GM12878 (cell line): Measurements from ENCODE around the gene FUT8. TPM values are rescaled to one million over a fixed set of nuclear protein-coding genes. Genes with fewer than 3 reads are reported as not detected.

ENCODE experiments used
- ATAC-seq: fragments of 200-7000 bp; cut with Tn5 transposase; 3 replicates; pipeline ENCODE4 v1.9.1; 2020; ENCODE audit warnings: mild to moderate bottlenecking, moderate library complexity
- BruUV-seq: library from RNA; stranded (reverse); fragments of 400-500 nt; replicated peaks from 2 replicates; lab custom pipeline; 2021; lab: Mats Ljungman, UMichigan
- CTCF ChIA-PET: fragments of 300-600 bp; sonication (Branson Sonifier 250); formaldehyde crosslinking; extraction: SDS; loops from one replicate; lab custom pipeline; 2021; ENCODE audit warnings: inconsistent platforms; lab: Yijun Ruan, JAX
- POLR2A ChIA-PET: fragments of 350-600 bp; formaldehyde crosslinking; extraction: SDS; loops from one replicate; lab custom pipeline; 2021; ENCODE audit warnings: inconsistent platforms; lab: Charles Lee
- RAD21 ChIA-PET: fragments of 300-600 bp; sonication (Branson Sonifier 250); formaldehyde crosslinking; loops from one replicate; lab custom pipeline; 2023; ENCODE audit warnings: antibody characterized with exemption; ENCODE audit not compliant: unreplicated experiment; lab: Charles Lee
- SMC1A ChIA-PET: fragments of 300-600 bp; sonication (Branson Sonifier 250); formaldehyde crosslinking; loops from one replicate; lab custom pipeline; 2023; ENCODE audit not compliant: unreplicated experiment, uncharacterized antibody; lab: Charles Lee
- DNase-seq: peaks from one replicate; pipeline ENCODE4 v3.0.0-alpha.2; 2011; ENCODE audit warnings: low read depth, low spot score
- FAIRE-seq: peaks from 3 replicates; lab custom pipeline; 2011; peaks lifted over from hg19 to GRCh38; lab: Jason Lieb, UNC
- H2AFZ ChIP-seq: 2 replicates; pipeline ENCODE4 v1.6.0; 2011; ENCODE audit warnings: low read depth, low read length, control low read depth; ENCODE audit not compliant: control insufficient read depth
- H3K27ac ChIP-seq: 2 replicates; pipeline ENCODE4 v1.5.1; 2011; ENCODE audit warnings: control low read depth; ENCODE audit not compliant: control insufficient read depth, insufficient read depth
- H3K27me3 ChIP-seq, 2 experiments: replicated peaks in 1 of 2; 2 replicates each; pipeline versions ENCODE4 v1.6.0 to v1.6.1; 2011; ENCODE audit warnings: low read length in 1 of 2; ENCODE audit not compliant: control insufficient read depth in 2 of 2, insufficient read depth in 2 of 2
- H3K36me3 ChIP-seq, 2 experiments: 2 replicates each; pipeline ENCODE4 v1.5.1; 2011; ENCODE audit warnings: low read length in 1 of 2; ENCODE audit not compliant: control insufficient read depth in 2 of 2, insufficient read depth in 2 of 2
- H3K4me1 ChIP-seq: 2 replicates; pipeline ENCODE4 v1.6.1; 2011; ENCODE audit warnings: mild to moderate bottlenecking, low read length, moderate library complexity, mixed read lengths; ENCODE audit not compliant: control insufficient read depth, insufficient read depth
- H3K4me2 ChIP-seq: 2 replicates; pipeline ENCODE4 v1.6.0; 2011; ENCODE audit warnings: control low read depth; ENCODE audit not compliant: control insufficient read depth, insufficient read depth
- H3K4me3 ChIP-seq: fragments of 200-600 bp; sonication (generic); 2 replicates; pipeline ENCODE4 v1.5.1; 2016
- H3K79me2 ChIP-seq: 2 replicates; pipeline ENCODE4 v1.6.0; 2011; ENCODE audit warnings: low read length; ENCODE audit not compliant: control insufficient read depth, insufficient read depth
- H3K9ac ChIP-seq: 2 replicates; pipeline ENCODE4 v1.8.0; 2011; ENCODE audit warnings: low read length, control low read depth, mixed read lengths; ENCODE audit not compliant: control insufficient read depth, insufficient read depth
- H3K9me3 ChIP-seq: replicated peaks from 3 replicates; pipeline ENCODE4 v1.5.1; 2011; ENCODE audit warnings: mild to moderate bottlenecking, low read length; ENCODE audit not compliant: control insufficient read depth, insufficient read depth
- H4K20me1 ChIP-seq: 2 replicates; pipeline ENCODE4 v1.6.0; 2011; ENCODE audit not compliant: control insufficient read depth, insufficient read depth
- BCLAF1 ChIP-seq: fragments of 450-650 bp; IDR thresholded peaks from 2 replicates; pipeline ENCODE4 v1.6.1; 2017; ENCODE audit warnings: antibody characterized with exemption, mild to moderate bottlenecking, moderate library complexity
- CREM ChIP-seq: IDR thresholded peaks from 2 replicates; pipeline ENCODE4 v1.6.1; 2014; ENCODE audit warnings: antibody characterized with exemption, low read depth
- E2F8 ChIP-seq: fragments of 450-650 bp; IDR thresholded peaks from 2 replicates; pipeline ENCODE4 v1.6.1; 2018; ENCODE audit warnings: mild to moderate bottlenecking, low read depth, moderate library complexity; ENCODE audit not compliant: partially characterized antibody
- HDAC2 ChIP-seq: fragments of 200-600 bp; sonication (generic); IDR thresholded peaks from 2 replicates; pipeline ENCODE4 v1.6.1; 2017
- HDAC6 ChIP-seq: fragments of 200-600 bp; sonication (generic); IDR thresholded peaks from one replicate; pipeline ENCODE4 v1.8.0; 2017; ENCODE audit warnings: antibody characterized with exemption; ENCODE audit not compliant: unreplicated experiment
- MLLT1 ChIP-seq: fragments of 450-650 bp; IDR thresholded peaks from 2 replicates; pipeline ENCODE4 v1.6.1; 2016; ENCODE audit warnings: mild to moderate bottlenecking
- MXI1 ChIP-seq: fragments of 150-350 bp; IDR thresholded peaks from 2 replicates; pipeline ENCODE4 v1.6.1; 2011; ENCODE audit warnings: low read depth, mild to moderate bottlenecking, inconsistent platforms, low read length, improper control_type of control experiment
- PAX8 ChIP-seq: fragments of 450-650 bp; IDR thresholded peaks from 2 replicates; pipeline ENCODE4 v1.6.1; 2017; ENCODE audit warnings: mild to moderate bottlenecking, moderate library complexity
- RBBP5 ChIP-seq: fragments of 200-600 bp; sonication (generic); conservative IDR thresholded peaks from 2 replicates; pipeline ENCODE4 v1.6.1; 2016
- SMC3 ChIP-seq: IDR thresholded peaks from 2 replicates; pipeline ENCODE4 v1.6.1; 2011; ENCODE audit warnings: low read length, improper control_type of control experiment, borderline replicate concordance
- SUPT20H ChIP-seq: IDR thresholded peaks from 2 replicates; pipeline ENCODE4 v1.6.1; 2011; ENCODE audit warnings: low read depth, mild to moderate bottlenecking, low read length, moderate library complexity, borderline replicate concordance; ENCODE audit not compliant: control insufficient read depth
- YY1 ChIP-seq: IDR thresholded peaks from 2 replicates; pipeline ENCODE4 v1.6.1; 2011; ENCODE audit warnings: low read depth, mild to moderate bottlenecking, low read length
- ZNF24 ChIP-seq: fragments of 450-650 bp; IDR thresholded peaks from 2 replicates; pipeline ENCODE4 v1.6.1; 2017; ENCODE audit warnings: antibody characterized with exemption, mild to moderate bottlenecking
- ZNF687 ChIP-seq: fragments of 450-650 bp; IDR thresholded peaks from 2 replicates; pipeline ENCODE4 v1.6.1; 2017; ENCODE audit warnings: mild to moderate bottlenecking, moderate library complexity
- in situ Hi-C: fragments of 300-500 bp; cut with MboI; formaldehyde crosslinking; loops from 9 replicates; pipeline ENCODE4 v1.14.3; 2018; ENCODE audit warnings: mixed read lengths
- intact Hi-C: fragments of 100-400 bp; cut with micrococcal nuclease; formaldehyde crosslinking; loops from one replicate; pipeline ENCODE4 v1.14.2; 2022; ENCODE audit not compliant: unreplicated experiment
- polyA plus RNA-seq, 11 experiments: library from polyadenylated mRNA; depleted of rRNA in 4 of 11; unstranded in 6 of 11; stranded (reverse) in 5 of 11; fragments of >200 nt; fragmentation: Nextera tagmentation in 4 of 11; fragmentation: Illumina TruSeq in 1 of 11; extraction: Ambion mirVana in 4 of 11; extraction: Trizol in 1 of 11; gene quantifications; 1 replicate in 1 of 11; 2 replicates in 10 of 11; pipeline versions ENCODE4 v1.2.1 to v1.2.3, GENCODE V29; 2011 to 2016; ENCODE audit warnings: inconsistent platforms in 2 of 11, missing spikeins in 2 of 11, low read depth in 1 of 11
- total RNA-seq, 4 experiments: library from RNA; depleted of rRNA in 3 of 4; stranded (reverse); fragments of >200 nt in 3 of 4; fragmentation: Illumina TruSeq in 1 of 4; extraction: Trizol in 1 of 4; gene quantifications; 2 replicates each; pipeline versions ENCODE4 v1.2.1 to v1.2.3, GENCODE V29; 2013 to 2021

Gene FUT8
- total and polyA plus RNA-seq, 10 of the 15 experiments (the other 5 are each of a cell fraction or from before 2014, with no cell fraction given) = 21.3 to 106 (median 66.3) TPM

- no peak for TF ChIP-seq SUPT20H
- TF ChIP-seq ZNF24 = no peak
- no peak for TF ChIP-seq YY1
Observed at GRCh38 chr14:65784574-65784973, 372.0 kb downstream of the FUT8 start (continued).

- Histone ChIP-seq H4K20me1 (no peaks in the 10 kb centered on the region), H3K4me3 (no peak overlapping the region), H3K4me1 (no peaks in the 10 kb centered on the region), H3K9ac (no peak overlapping the region), H3K9me3 (no peaks in the 10 kb centered on the region; the same call in 2 of the 3 replicates), H3K4me2 (no peak overlapping the region), H2AFZ (no peak overlapping the region), H3K36me3 (no peaks in the 10 kb centered on the region), H3K27me3 (no peaks in the 10 kb centered on the region; a peak in 1 of 4 replicates), H3K79me2 (no peaks in the 10 kb centered on the region), H3K27ac (no peak overlapping the region)
- no peak for ATAC-seq
- ChIA-PET RAD21 (no interaction called here), SMC1A (no interaction called here), POLR2A (no interaction called here), CTCF (no interaction called here)
- FAIRE-seq = no peak
- intact Hi-C loops = no loop called here
- DNase-seq = no peak
- in situ Hi-C loops = no loop called here
- BruUV-seq = no TSS peak
- TF ChIP-seq BCLAF1 = no peak
- TF ChIP-seq HDAC2 = no peak
- TF ChIP-seq ZNF687 = no peak
- TF ChIP-seq SMC3 = no peak
- no peak for TF ChIP-seq HDAC6
- no peak for TF ChIP-seq CREM
- TF ChIP-seq PAX8 = no peak
- no peak for TF ChIP-seq E2F8
- TF ChIP-seq MXI1 = no peak
- no peak for TF ChIP-seq MLLT1
- TF ChIP-seq RBBP5 = no peak
Observed at GRCh38 chr14:65787461-65787860, 374.9 kb downstream of the FUT8 start.
